HG03460 (cell line): Measurements from ENCODE around the gene FPGS.

Experiments
- ATAC-seq: cut with Tn5 transposase; IDR thresholded peaks from one replicate; pipeline ENCODE4 v1.9.1; 2021; ENCODE audit not compliant: unreplicated experiment

The FPGS gene

DNA sequence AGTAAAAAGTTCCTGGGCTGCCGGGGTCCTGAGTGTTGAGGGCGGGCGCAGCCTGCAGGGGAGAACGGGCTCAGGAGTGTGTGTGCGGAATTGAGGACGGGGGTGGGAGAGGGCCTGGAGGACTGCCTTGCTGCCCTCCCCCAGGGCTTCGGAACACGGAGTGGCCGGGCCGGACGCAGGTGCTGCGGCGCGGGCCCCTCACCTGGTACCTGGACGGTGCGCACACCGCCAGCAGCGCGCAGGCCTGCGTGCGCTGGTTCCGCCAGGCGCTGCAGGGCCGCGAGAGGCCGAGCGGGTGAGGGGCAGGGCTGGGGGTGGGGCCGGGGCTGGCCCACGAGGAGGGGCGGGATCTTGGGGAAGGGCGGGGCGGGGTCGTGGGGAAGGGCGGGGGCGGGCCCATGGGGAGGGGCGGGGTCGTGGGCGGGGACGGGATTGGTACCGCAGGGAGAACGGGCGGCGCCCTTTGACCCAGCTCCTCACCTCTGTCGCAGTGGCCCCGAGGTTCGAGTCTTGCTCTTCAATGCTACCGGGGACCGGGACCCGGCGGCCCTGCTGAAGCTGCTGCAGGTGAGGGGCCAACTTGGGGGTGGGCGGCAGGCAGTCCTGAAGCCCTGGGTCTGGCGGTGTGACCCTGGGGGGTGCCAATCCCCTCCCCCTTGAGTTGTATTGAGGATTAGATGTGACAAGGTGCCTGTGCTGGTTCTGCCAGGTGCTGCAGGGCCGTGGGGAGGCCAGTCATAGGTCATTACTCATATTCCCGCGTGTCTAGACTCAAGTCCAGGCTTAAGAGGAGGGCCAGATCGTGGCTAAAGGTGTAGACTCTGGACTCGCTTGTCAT, 7.1 kb downstream of the FPGS start:
- ATAC-seq: no peak

DNA sequence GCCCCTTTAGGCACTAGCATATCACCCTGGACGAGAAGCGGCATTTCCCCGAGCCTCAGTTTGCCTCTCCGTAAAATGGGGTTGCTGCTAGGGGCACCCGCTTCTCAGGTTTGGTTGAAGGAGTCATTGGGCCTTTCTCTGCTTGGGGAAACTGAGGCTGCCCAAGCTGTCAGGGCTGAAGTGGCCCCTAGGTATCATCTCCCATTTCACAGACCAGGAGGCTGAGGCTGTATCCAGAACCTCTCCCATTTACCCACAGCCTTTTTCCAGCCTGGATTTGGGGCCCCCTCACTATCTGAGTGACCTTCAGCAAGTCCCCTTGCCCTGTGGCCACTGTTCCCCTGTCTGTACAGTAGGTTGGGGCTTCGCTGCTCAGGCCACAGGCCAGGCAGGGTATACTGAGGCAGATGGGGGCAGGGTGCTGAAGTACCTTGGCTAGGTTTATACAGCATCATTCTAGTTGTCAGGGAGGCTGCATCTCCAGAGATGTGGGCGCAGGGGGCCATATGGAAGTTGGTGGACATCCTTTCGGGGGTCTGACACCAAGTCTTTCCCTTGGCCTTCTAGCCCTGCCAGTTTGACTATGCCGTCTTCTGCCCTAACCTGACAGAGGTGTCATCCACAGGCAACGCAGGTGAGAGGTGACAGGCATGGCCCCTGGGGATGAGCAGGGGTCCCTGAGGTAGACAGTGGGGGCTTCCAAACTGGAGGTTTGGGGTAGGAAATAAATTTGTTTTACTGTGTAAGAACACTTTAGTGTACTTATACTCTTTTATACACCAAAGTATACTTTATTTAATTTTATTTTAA, 7.9 kb downstream of the FPGS start:
- no peak for ATAC-seq

DNA sequence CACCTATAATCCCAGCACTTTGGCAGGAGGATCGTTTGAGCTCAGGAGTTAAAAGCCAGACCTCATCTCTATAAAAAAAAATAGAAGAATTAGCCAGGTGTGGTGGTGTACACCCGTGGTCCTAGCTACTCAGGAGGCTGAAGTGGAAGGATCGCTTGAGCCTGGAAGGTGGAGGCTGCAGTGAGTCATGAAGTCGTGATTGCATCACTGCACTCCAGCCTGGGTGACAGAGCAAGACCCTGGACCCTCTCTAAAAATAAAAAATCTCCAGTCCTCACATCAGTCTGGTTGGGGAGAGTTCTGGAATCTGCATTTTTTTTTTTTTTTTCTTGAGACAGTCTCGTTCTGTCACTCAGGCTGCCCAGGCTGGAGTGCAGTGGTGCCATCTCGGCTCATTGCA, 9.3 kb downstream of the FPGS start:
- ATAC-seq: no peak

DNA sequence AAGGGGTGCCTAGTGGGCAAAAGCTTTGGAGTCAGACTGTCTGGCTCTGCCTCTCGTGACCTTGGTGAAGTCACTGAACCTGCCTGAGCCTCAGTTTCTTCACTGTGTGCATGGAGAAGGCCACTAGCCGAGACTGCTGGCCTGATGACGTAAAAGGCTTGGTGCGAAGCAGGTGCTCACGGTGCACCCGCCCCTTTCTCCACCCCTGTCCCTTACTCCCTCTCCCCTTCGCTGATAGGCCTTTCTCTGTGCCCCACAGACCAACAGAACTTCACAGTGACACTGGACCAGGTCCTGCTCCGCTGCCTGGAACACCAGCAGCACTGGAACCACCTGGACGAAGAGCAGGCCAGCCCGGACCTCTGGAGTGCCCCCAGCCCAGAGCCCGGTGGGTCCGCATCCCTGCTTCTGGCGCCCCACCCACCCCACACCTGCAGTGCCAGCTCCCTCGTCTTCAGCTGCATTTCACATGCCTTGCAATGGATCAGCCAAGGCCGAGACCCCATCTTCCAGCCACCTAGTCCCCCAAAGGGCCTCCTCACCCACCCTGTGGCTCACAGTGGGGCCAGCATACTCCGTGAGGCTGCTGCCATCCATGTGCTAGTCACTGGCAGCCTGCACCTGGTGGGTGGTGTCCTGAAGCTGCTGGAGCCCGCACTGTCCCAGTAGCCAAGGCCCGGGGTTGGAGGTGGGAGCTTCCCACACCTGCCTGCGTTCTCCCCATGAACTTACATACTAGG, 10.4 kb downstream of the FPGS start:
- no peak for ATAC-seq

DNA sequence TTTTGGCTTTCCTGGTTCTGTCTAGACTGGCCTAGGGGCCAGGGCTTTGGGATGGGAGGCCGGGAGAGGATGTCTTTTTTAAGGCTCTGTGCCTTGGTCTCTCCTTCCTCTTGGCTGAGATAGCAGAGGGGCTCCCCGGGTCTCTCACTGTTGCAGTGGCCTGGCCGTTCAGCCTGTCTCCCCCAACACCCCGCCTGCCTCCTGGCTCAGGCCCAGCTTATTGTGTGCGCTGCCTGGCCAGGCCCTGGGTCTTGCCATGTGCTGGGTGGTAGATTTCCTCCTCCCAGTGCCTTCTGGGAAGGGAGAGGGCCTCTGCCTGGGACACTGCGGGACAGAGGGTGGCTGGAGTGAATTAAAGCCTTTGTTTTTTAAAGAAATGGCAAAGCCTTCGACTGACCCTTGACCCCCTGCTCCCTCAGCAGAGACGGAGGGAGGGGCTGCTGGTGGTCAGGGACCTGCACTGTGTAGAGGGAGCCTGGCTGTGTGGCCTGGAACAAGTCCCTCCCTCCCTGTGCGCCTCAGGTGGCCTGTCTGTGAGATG, 11.1 kb downstream of the FPGS start:
- no peak for ATAC-seq

DNA sequence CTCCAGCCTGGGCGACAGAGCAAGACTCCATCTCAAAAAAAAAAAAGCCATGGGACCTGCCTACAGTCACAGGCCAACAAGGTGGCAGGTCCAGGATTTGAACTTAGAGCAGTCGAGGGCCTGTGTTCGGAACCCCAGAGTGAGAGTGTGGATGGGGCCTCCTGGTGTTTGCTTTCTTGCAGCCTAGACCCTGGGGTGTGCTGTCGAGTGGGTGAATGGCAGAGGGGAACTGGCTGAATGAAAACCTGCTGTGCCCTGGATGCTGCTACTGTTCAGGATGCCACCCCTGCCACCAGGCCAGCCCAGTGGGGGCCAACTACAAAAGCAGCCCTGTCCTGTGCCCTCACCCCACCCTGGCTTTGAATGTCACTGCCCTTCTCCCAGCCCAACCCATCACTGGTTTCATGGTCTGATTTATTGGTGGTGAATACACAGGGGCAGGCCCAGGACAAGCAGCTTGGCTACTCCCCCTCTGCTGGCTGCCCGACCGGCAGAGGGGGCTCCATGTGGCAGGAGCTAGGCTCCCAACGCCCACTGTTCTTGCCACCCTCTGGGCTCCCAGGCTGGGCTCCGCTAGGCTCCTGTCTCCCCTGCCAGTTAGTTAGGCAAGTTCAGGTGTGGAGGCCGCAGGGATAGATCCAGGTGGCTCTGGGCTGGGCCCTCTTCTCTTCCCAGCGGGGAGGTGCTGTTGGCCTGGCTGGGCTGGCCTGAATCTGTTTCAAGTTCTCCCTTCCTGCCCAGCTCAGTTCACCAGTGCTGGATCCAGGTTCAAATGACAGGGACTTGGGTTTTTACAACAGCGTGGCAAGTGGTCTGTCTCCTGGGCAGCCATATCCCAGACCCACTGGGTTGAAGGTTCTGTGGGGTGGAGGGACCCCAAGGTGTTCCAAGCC, 12.2 kb downstream of the FPGS start:
- no peak for ATAC-seq

DNA sequence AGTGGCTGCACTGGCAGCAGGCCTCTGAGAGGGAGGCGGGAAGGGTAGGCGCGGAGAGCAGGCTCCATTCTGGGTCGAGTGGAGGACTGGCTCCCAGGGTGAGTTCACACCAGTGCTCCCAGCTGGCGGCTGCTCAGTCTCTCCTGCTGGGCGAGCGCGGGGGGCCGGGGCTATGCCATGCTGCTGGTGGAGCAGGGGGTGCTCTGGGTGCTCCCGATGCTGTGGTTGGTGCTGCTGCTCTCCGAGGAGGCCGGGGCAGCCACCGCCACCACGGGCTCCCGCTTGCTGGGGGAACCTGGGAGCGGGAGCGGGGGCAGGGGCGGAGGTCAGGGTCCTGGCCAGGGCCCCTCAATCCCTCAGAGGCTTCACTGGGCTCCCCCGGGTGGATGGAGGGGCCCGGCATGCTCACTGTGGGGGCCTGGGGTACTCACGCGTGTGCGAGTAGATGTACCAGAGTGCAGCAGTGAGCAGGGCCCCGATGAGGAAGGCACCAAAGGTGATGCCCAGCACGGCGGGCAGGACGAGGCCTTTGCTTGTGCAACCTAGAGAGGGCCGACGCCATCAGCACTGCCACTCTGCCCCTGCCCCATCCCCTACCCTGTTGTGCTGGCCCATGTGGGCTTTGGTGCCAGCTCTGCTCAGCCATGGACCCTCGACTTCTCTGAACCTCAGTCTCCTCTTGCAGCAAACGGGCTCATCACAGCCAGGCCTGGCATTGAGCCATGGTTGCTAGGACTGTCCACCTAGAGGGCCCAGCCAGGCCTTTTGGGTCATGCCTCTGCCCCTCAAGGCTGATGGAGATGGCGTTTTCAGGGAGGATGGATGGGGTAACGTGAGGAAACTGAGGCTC, 13.1 kb downstream of the FPGS start:
- ATAC-seq: no peak

DNA sequence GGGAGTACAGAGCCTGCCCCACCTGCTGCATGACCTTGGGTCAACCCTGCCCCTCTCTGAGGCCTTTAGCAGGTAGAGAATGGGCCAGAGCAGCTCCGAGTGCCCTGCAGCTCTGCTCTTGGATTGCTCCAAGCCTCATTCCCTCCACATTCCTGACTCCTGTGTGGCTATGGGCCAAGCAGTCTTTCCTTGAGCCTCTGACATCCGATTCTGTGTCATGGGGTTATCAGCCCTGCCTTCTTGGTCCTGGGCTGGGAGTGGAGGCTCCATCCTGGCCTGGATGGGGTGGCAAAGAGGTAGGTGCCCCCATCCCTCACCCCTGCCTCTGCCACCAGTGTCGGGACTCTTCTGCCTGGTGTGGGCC, 13.7 kb downstream of the FPGS start:
- ATAC-seq: no peak

DNA sequence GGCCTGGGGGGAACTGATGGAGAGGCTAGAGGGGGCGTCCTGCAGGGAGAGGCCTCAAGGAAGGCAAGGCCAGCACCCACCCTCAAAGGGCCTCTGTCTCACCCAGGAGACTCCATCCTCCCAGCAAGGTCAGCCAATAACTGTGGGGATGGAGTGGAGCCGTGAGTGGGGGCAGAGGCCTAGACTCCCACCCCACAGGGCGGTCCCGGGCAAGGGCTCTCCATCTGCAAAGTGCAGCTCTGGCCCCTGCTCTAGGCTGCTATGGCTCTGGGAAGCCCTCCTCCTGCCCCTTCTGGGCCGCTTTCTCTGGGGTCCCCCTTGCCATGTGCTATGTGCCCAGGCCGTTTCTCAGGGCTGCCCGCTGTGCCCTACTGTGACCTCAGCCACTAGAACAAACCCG, 14.0 kb downstream of the FPGS start:
- no peak for ATAC-seq

DNA sequence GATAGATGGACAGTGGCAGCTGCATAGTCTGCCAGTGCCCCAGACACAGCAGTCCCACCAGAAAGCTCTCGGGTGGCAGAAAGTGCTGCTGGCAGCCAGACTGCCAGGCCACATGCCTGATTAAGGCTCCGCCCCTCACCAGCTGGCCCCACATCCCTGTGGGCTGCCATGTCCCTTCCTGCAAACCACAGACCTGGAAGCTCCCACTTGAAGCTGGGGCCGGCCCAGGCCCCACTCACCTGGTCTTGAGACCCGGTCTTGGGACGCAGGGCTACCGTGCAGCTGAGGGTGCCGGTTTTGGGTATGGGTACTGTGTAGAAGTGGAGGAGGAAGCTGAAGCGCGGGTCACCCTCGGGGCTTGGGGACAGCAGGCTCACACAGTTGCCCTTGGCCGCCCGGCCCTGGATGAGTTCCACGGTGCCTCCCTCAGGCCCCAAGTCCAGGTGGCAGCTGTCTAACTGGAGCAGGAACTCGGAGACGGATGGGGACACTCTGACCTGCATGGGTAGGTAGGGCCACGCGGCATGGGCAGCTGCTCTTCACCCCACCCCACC, 15.3 kb downstream of the FPGS start:
- ATAC-seq: no peak

DNA sequence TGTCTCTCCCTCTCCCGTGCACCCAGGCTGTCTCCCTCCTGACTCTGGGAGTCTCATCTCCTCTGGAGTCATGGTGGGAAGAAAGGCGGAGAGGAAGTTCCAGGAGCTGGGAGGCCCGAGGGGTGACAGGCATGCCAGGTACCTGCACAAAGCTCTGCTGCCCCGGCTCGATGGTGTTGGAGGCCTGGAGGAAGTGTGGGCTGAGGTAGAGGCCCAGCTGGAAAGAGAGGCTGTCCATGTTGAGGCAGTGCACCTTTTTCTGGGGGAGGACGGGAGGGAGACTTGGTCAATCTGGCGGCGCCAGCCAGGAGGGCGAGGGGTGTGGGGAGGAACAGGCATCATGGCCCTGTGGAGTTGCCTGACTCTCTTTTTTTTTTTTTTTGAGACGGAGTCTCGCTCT, 15.9 kb downstream of the FPGS start:
- no peak for ATAC-seq

DNA sequence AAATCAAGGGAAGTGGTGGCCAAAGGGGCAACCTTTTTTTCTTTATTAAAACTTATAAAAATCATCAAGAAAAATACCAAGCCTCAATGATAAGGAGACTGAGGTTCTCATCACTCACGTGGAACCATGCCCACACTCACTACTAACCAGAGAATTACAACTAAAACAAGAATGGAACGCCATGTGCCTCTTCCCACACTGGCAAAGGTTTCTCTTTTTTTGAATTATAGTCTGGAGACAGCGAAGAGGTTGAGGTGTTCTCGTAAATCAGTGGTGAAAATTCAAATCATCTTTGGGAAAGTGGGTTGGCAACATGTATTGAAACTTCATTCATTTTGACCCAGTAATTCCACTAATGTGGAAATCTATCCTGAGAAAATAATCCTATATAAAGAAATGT, 19.4 kb downstream of the FPGS start:
- ATAC-seq: no peak

DNA sequence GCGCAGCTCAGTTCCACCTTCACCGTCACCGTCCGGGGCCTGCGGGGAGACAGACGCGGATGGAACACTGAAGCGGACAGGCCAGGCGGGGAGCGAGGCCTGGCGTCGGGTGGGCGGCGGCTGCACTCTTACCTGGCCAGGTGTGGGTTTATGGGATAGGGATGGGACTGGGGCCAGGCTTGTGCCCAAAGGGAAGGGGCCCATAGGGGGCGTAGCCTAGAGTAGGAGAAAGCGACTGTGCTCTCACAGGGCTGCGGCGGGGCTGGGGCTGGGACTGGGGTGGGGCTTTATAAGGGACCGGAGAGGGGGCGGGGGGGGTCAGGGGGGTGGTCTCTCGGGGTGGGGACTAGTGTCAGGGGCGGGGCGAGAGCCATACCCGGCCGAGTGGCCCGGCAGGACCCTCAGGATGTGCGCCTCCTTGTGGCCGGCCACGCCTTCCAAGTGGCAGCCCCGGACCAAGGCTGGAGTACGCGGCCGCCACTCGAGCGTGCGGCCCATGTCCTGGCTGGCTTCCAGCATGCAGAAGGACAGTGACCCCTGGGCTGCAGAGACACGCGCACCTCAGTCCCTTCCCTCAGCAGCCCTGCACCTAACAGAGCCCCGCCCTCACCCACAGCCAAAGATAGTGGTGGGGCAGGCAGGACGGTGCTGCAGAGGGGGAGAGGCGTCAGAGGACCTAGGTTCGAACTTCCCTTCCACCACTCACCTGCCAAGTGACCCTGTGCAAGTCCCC, 22.8 kb downstream of the FPGS start:
- no peak for ATAC-seq

DNA sequence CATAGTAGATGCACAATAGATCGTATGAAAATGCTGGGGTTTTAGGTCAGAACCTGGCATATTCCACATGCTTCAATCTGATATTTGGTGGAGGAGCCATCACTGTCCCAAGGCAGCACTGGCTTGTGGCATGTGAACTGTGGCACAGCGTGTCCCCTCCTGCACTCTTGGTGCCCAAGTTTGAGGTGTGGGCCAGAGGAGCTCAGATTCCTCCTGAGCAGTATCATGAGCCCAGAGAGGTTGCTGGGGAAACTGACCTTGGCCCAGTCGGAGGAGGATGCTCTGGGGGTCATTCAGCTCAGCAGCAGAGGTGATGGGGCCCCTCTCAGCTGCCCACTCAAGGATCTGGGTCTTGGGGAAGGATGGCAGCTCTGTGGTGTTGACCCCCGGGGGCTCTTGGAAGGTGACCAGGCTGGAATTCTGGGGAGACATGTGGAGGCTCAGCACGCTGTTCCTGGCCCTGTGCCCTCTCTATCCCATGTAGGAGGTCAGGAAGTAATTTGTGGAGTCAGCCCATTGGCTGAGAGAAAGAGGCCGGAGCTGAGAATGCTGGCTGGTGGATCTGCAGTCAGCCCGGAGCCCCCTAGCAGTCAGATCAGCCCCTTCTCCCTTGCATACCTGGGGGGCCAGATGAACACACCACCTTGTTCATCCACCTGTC, 23.7 kb downstream of the FPGS start:
- ATAC-seq: no peak

DNA sequence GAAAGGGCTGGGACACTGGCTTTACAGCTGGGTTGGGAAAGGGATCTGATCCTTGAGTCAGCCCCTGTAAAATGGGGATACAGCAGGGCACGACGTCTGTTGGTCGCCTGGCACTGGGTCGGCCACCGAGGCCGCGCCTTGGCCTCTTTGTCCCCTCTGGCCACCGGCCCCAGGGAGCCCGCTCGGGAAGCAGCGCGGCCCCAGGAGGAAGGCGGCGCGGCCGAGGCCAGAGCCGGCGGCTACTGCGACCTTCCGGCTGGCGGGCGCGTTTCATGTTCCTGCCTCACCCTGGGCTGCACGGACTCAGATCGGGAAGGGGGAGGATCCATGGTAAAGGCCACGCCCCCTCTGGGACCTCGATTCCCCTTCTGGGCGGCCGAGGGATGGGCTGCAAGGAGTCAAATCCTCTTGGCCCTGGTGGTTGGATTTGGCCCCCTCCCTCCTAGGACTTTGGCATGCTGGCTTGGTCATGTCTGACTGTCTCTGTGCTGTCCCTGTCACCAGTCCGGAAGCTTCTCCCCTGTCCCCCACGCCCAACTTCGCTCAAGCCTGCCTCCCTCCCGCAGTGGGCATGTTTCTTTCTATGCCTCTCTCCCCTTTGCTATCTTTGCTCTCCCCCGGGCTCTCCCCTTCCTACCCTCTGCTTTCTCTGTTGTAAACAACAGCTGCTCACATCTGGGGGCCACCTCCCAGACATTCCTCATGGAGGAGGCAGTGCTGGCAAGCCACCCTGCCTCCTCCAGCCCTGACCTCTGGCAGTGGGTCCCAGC, 25.8 kb downstream of the FPGS start:
- ATAC-seq: no peak

DNA sequence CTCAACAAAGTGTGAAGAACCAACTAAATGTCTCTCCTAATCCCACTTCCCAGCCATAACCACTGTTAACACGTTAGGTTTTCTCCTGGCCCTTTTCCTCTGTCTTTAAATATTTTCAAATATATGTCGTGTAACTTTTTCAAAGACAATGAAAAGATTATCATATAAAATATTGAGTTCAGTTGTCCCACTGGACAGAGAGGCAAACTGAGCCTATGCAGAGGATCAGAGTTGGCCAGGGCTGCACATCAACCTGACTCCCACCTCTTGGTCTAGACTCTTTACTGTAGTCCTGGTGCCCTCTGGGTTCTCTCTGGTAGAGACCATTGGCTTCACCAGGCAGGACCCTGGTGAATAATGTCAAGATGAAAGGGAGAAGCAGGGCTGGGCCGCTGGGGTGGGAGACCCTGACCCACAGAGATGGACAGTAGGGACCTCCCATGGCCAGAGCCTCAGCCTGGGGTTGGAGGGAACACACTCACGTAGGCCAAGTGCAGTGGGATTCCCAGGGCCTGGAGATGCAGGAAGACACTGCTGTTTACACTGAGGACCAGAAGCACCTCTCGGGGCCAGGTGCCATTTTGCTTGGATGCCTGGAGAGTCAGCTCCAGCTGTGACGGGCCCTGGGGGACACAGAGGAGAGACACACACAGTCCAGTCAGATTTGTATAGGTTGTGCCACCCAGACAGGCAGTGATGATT, 26.7 kb downstream of the FPGS start:
- no peak for ATAC-seq

DNA sequence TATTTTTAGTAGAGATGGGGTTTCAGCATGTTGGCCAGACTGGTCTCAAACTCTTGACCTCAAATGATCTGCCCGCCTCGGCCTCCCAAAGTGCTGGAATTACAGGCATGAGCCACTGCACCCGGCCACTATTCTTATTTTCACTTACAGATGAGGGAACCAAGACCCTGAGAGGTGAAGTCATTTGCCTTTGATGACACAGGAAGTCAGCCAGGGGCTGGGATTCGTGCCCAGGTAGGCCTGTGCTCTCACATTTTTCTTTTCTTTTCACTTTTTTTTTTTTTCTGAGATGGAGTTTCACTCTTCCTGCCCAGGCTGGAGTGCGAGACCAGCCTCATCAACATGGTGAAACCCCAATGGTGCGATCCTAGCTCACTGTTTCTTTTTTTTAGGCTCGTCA, 29.6 kb downstream of the FPGS start:
- no peak for ATAC-seq
